Chondrocyte (in vitro differentiated cells): ENCODE results near the gene NR6A1. TPM values are rescaled to one million over a fixed set of nuclear protein-coding genes. Genes with fewer than 3 reads are reported as not detected.
A peak's percentile ranks its signal among the peaks of the same experiment; 100 is the strongest.

ENCODE experiments used
- DNase-seq: peaks from one replicate; pipeline ENCODE4 v3.0.0; 2021; ENCODE audit warnings: mixed read lengths, low spot score
- H3K27ac Mint-ChIP-seq: one replicate; pipeline ENCODE4 v1.8.0; 2021; ENCODE audit warnings: mild to moderate bottlenecking, moderate library complexity, mixed read lengths; ENCODE audit not compliant: unreplicated experiment
- H3K27me3 Mint-ChIP-seq: 2 replicates; pipeline ENCODE4 v1.8.0; 2021; ENCODE audit warnings: low read depth, mixed read lengths
- H3K36me3 Mint-ChIP-seq: 2 replicates; pipeline ENCODE4 v1.8.0; 2021; ENCODE audit warnings: low read depth, mixed read lengths
- H3K4me1 Mint-ChIP-seq: 2 replicates; pipeline ENCODE4 v1.8.0; 2021; ENCODE audit warnings: low read depth, mild to moderate bottlenecking, mixed read lengths
- H3K4me3 Mint-ChIP-seq: one replicate; pipeline ENCODE4 v1.8.0; 2021; ENCODE audit warnings: mild to moderate bottlenecking, moderate library complexity, mixed read lengths; ENCODE audit not compliant: unreplicated experiment
- H3K9me3 Mint-ChIP-seq: 2 replicates; pipeline ENCODE4 v1.8.0; 2021; ENCODE audit warnings: low read depth, mixed read lengths
- total RNA-seq: library from RNA; stranded (reverse); gene quantifications from 3 replicates; pipeline ENCODE4 v1.2.1, GENCODE V29; 2021
- TF ChIP-seq, protein P1 (sequence below): fragments of 200-600 bp; sonication (generic); IDR thresholded peaks from 2 replicates; pipeline ENCODE4 v1.5.0; 2021; ENCODE audit warnings: antibody characterized with exemption, mild to moderate bottlenecking, moderate library complexity

NR6A1 gene
- total RNA-seq, 1 donor from 2014 or later = 0.77 TPM

DNA sequence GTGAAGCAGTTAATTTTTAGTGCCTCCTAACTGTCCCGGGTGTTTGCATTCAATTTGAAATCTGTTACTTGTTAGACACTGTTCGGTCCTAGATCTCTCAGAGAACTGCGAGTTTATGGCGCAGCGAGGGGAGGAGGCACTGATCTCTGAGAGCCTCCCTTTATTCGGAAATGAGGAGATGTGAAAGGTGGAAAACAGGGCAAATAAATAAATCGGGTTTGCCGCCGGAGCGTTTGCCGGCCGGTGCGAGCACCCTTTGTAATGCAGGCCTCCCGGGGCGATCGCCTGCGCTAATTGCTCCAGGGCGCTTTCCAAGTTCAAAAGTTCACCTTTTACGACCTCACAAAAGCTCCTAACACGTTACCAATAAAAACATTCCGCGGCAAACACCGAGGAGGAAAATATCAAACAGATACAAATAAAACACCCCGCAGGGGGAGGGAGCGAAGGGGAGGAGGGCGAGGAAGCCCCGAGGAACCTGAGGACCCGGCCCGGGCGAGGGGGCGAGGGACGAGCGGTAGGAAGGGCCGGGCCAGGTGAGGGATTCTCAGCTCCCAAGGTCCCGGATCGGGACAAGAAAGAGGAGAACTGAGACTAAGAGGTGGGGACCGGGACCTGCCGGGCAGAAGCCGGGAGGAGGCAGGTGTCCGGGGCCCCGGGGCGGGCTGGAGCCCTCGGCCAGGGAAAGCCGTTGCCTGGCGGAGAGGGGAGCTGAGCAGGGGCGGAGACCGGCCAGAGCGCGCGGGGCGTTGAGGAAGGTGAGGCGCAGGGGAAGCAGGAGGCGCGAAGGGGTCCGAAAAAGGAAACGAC, 1.4 kb downstream of the NR6A1 start:
- Mint-ChIP-seq H3K9me3 (no peaks in the 10 kb centered on the region), H3K27me3 (peaks cover 39% of the 10 kb centered on the region), H3K36me3 (peaks cover 3% of the 10 kb centered on the region), H3K4me3 (peak overlapping the region; percentile 76), H3K27ac (no peak overlapping the region), H3K4me1 (peaks cover 34% of the 10 kb centered on the region)
- DNase-seq = no peak
- TF ChIP-seq, protein P1, sequence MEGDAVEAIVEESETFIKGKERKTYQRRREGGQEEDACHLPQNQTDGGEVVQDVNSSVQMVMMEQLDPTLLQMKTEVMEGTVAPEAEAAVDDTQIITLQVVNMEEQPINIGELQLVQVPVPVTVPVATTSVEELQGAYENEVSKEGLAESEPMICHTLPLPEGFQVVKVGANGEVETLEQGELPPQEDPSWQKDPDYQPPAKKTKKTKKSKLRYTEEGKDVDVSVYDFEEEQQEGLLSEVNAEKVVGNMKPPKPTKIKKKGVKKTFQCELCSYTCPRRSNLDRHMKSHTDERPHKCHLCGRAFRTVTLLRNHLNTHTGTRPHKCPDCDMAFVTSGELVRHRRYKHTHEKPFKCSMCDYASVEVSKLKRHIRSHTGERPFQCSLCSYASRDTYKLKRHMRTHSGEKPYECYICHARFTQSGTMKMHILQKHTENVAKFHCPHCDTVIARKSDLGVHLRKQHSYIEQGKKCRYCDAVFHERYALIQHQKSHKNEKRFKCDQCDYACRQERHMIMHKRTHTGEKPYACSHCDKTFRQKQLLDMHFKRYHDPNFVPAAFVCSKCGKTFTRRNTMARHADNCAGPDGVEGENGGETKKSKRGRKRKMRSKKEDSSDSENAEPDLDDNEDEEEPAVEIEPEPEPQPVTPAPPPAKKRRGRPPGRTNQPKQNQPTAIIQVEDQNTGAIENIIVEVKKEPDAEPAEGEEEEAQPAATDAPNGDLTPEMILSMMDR = no peak

DNA sequence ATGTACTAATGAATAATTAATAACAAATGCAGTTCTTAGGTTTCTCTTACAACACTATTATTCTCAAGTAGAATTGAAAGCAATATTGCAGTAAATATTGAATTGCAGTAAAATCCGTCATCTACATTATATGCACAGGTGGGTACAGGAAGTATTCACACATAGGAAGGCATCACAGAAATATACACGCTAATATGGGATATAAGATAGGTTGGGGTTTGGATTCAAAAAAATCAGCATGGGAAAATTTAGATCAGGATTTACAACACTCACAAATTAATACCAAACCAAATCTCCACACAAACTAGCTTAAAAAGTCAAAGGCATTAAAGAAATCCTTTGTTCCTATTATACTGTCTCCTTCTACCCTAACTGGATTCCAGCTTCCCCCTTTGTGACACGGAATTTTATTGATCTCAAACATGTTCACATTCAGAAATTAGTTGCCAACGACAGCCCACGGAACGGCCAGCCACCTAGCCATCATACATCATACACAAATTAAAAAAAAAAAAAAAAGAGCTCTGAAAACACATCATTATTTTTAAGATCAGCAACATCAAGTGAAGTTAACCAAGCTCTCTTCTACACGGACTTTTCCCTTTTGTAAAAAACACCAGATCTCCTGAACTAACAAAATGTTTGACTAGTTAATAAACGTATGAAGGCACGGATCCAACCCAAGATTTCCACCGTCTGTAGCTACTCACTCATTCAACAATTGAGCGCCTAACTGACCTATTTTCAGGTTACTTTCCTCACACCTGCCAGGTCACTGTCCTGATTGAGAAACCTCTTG, 2.2 kb downstream of the NR6A1 start:
- no peak for DNase-seq
- peaks cover 43% of the 10 kb centered on the region for H3K27me3 Mint-ChIP-seq
- TF ChIP-seq, protein P1 = no peak
- peak overlapping the region; percentile 76 for H3K4me3 Mint-ChIP-seq
- peaks cover 3% of the 10 kb centered on the region for H3K36me3 Mint-ChIP-seq
- no peak overlapping the region for H3K27ac Mint-ChIP-seq
- H3K9me3 Mint-ChIP-seq = no peaks in the 10 kb centered on the region
- H3K4me1 Mint-ChIP-seq = peaks cover 28% of the 10 kb centered on the region

DNA sequence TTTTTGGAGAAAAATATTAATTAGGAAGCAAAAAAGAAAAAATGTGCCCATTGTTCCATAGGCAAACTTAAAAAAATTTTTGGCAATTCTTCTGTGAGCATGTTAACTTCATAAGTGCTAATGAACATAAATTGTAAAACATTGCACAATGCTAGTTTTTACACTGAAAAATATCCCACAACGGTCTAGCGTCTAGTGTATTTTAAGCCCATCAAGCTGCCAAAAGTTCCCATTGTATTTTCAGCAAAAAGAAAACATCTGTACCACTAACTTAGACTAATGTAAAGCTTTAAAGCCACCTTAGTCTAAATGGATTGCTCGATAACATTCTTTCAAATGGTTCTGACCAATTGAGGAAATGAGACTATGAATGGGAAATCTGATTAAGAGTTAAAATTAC, 2.8 kb downstream of the NR6A1 start:
- no peak overlapping the region for H3K4me3 Mint-ChIP-seq
- H3K27me3 Mint-ChIP-seq = peaks cover 43% of the 10 kb centered on the region
- peaks cover 3% of the 10 kb centered on the region for H3K36me3 Mint-ChIP-seq
- H3K4me1 Mint-ChIP-seq = peaks cover 28% of the 10 kb centered on the region
- no peak for DNase-seq
- no peaks in the 10 kb centered on the region for H3K9me3 Mint-ChIP-seq
- H3K27ac Mint-ChIP-seq = no peak overlapping the region
- TF ChIP-seq, protein P1 = no peak

DNA sequence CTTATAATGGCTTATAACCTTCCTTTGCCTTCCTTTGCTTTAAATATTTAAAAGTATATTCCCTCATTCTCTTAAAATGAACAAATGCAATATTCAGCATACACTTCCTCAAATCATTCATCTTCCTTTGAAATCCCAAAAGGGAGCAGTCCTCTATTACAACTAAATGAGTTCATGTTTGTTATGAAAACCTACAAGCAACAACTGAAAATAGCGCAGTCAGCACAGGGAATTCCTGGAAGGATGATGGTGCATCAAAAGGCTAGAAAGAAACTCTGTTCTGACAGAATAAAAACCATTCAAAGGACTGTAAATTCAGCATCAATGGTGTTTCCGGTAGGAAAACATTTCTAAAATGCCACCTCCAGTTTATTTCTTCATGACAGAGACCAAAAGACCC, 3.3 kb downstream of the NR6A1 start:
- H3K9me3 Mint-ChIP-seq = no peaks in the 10 kb centered on the region
- H3K4me3 Mint-ChIP-seq = no peak overlapping the region
- TF ChIP-seq, protein P1 = no peak

DNA sequence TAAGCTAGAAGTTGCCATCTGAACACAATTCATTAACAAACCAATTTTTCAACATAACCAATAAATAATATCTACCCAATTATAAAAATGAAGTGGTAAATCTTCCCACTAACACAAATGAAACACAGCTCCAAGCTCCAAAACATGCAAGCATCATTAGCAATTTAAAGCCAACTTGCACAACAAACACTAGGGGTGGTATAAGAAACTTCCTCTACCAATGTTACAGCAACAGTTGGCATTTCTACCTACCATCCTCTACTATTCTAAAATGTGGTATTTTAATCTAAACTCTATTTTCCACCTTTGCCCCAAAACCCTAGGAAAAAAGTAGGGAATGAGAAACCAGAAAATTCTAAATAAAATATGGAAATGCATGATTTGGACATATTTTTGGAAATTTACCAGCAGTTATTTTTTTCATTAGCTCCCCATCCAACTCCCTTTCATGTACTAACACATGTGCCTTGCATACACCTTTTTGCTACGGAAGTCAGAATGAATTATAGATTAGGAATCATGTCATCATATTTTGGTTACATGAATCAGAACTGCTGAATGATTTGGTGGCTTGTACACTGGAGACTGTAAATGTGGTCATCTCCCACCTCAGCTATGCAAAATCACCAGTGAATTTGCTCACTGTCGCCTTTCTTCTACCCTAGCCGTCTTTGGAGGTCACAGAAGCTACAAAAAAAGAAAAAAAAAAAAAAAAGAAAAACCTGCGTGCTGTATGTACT, 4.1 kb downstream of the NR6A1 start:
- peaks cover 50% of the 10 kb centered on the region for H3K27me3 Mint-ChIP-seq
- H3K4me1 Mint-ChIP-seq = peaks cover 22% of the 10 kb centered on the region
- no peak overlapping the region for H3K27ac Mint-ChIP-seq
- TF ChIP-seq, protein P1 = peak; percentile 52
- no peak overlapping the region for H3K4me3 Mint-ChIP-seq
- no peaks in the 10 kb centered on the region for H3K9me3 Mint-ChIP-seq
- H3K36me3 Mint-ChIP-seq = peaks cover 3% of the 10 kb centered on the region
- no peak for DNase-seq

More for the DNA sequence above, 3.3 kb downstream of the NR6A1 start:
- peaks cover 48% of the 10 kb centered on the region for H3K27me3 Mint-ChIP-seq
- no peak overlapping the region for H3K27ac Mint-ChIP-seq
- no peak for DNase-seq
- peaks cover 28% of the 10 kb centered on the region for H3K4me1 Mint-ChIP-seq
- H3K36me3 Mint-ChIP-seq = peaks cover 3% of the 10 kb centered on the region
